Endothelial cell of hepatic sinusoid (primary cell): ENCODE results near the gene POLR3A.

ENCODE experiments used
- in situ Hi-C: cut with HindIII; loops from 2 replicates; pipeline ENCODE4 v1.10.0; 2017; ENCODE audit warnings: low sequenced_read_pairs

POLR3A gene

DNA sequence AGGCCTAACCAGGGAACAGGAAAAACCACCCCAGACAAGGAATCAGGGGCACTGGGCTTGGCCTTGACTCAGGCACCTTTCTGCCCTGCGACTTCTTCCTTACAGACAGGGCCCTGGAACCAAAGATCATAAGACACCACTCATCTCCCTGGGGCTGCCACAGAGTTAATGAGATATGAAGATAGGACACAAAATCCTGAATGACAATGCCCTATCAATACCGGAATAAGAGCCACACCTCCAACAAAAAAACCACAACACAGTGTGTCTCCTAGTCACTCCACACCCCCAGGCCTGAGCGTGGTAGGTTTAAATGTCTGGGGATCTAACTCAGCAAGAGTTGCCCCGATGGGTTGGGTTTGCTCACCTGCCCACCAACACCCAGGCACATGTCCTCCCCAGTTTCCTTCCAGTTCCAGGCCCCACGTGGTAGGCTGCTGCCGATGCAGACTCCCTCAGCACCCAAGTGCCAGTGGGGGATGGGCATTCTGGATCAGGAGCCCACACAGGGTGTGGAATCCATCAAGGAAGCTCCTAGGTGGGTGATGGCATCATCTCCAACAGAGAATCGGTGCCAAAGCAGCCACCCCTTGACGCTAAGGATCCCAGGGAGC is 106.6 kb downstream of the POLR3A start:
- in situ Hi-C loops: no loop called here

DNA sequence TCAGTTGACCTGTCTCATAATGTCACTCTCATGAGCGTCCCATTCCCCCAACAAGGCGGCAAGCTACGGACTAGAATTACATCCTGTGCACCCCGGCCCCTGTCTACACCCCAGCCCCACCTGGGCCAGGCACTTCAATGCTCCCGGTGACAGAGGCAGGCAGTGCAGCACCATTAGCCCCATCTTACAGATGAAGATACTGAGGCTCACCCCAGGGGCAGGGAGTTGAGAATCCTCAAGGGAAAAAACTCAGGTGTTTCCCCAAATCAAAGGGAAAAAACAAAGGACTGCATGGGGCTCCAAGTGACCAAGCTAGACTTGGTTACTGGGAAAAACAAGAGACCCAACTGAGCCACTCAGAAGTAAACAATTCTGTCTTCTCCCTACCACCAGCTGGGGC is 107.3 kb downstream of the POLR3A start:
- in situ Hi-C loops: no loop called here

DNA sequence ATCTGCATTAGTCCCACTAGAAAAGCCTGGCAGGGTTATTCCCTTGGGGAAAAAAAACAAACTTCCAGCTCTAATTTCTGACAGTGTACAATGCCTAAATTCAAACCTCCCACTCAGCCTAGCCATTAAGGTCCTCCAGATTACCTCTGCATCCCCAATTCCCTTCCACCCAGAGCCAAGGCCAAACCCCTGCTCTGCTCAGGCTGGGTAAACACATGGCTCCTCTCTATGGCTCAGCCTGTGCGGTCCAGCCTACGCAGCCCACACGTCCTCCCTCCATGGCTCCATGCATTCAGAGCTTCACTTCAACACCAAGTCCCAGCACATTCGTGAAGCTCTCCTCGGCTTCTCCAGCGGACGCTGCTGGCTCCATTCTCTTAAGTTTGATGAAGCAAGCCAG is 107.9 kb downstream of the POLR3A start:
- in situ Hi-C loops: no loop called here

DNA sequence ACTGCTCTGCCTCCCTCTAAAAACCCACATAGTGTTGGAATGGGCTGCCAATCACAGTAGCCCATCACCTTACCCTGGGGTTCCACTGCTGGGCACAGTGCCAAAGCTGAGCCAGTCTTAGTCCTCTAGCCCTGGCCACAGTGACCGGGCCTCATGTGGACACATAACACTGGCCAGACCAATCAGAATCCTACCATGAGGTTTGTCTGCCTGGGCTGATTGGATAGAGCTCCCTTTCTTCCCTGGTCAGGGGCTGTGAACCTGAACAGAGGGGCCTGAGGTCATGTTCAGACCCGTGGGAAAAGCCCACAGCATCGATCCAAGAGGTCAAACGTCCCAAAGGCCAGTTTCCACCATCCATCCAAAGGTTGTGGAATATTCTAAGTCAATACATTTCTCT is 108.8 kb downstream of the POLR3A start:
- in situ Hi-C loops: no loop called here

DNA sequence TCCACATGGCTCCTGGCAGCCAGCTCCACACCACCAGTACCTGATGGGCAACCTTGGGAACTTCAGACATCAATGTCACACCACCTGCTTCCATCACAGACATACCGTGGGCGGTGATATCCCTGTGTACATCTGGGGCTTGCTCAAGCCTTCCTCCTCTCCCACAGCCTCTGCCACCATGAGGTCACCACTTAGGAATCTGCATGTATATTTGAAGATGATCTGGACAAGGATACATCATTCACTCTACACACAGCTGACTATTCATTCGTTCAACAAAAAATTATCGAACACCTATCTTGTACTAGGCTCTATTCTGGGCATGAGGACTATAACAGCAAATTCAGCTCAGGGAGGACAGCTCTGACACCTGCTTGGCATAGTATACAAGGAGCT is 109.6 kb downstream of the POLR3A start:
- in situ Hi-C loops: no loop called here
